LNCAP (cell line): Measurements from ENCODE around the gene LAD1.

Source experiments
- CTCF ChIP-seq: fragments of 450-650 bp; IDR thresholded peaks from 2 replicates; pipeline ENCODE4 v1.5.1; 2017; ENCODE audit warnings: mild to moderate bottlenecking

The LAD1 gene

GRCh38 chr1:201371276-201371675 lies 27.8 kb downstream of the LAD1 start:
- TF ChIP-seq CTCF, result no peak

GRCh38 chr1:201370500-201370899 lies 28.6 kb downstream of the LAD1 start:
- no peak for TF ChIP-seq CTCF

- TF ChIP-seq CTCF, result no peak
These were observed 29.9 kb downstream of the LAD1 start for GRCh38 chr1:201369209-201369608.

DNA sequence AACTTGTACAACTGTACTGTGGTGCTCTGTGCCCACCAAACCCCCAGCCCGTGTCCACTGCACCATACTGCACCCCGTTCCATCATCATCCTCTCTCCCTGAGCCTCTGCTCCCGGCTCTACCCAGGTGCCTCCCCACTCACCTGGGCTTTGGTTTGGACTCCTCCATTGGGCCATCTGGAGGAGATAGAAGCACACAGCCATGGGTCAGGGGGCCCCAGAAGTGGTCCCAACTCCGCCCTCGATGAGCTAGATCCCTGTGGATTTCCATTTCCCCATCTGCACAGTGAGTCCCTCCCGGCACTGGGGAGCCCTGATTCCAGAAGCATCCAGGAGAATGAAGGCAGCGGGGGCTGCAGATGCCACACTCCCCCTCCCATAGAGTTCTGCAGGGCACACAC lies 32.4 kb downstream of the LAD1 start:
- no peak for TF ChIP-seq CTCF

DNA sequence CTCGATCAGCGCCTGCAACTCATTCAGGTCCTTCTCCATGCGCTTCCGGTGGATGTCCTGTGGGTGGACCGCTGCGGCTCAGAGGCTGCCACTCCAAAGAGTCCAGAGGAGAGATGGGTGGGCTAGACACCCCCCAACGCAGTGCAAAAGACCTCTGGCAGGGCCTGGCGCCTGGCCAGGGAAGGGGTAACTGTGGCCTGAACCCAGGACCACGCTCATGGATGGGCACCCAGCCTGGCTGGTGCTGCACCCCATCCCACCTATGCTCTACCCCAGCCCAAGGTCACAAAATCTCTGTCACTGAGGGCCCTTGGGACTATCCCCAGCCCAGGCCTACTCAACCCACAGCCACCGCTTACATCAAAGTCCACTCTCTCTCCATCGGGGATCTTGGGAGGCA lies 33.9 kb downstream of the LAD1 start:
- no peak for TF ChIP-seq CTCF

DNA sequence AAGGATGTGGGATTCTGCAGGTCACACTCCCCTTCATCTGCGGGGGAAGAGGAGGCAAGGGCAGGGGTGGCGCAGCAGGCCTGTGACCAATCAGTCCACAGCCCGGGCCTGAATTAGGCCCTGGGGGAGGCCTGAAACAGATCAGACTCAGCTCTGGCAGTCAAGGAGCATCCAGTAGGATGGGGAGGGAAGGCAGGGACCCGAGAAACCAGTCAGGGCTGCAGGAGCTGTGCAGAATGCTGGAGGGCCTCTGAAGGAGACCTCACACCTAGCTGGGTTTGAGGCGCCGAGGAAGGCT lies 34.4 kb downstream of the LAD1 start:
- TF ChIP-seq CTCF, result no peak

DNA sequence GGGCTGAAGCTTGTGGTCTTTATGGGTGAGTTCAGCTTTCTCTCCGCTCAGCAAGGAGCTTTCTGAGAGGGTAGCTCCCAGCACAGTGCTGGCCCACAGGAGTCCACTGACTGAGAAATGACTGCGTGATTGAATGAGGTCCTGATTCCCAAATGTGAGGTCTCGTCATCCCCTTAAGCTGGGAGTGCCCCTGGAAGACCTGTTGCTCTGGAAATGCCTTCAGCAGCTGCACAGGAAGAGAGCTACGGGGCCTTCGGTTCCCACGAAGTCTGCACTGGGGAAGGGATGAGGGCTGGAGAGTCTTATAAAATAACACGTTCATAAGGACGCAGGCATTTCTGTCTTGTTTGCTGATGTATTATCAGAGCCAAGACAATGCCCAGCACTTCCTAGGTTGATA lies 35.7 kb downstream of the LAD1 start:
- no peak for TF ChIP-seq CTCF

- TF ChIP-seq CTCF, result no peak
These were observed 36.2 kb downstream of the LAD1 start for GRCh38 chr1:201362906-201363305.
